Loucy (cell line): ENCODE measurements around the gene NUTF2.

Experiments used
- H2AFZ ChIP-seq: fragments of 200-600 bp; sonication (generic); 2 replicates; pipeline ENCODE4 v1.6.0; 2016; ENCODE audit warnings: antibody characterized with exemption, mild to moderate bottlenecking, low read length, moderate library complexity
- H3F3A ChIP-seq: fragments of 200-600 bp; 2 replicates; pipeline ENCODE4 v1.6.0; 2016; ENCODE audit warnings: antibody characterized with exemption, low read depth, mild to moderate bottlenecking
- H3K27me3 ChIP-seq: fragments of 200-600 bp; sonication (generic); 2 replicates; pipeline ENCODE4 v1.6.1; 2014; ENCODE audit warnings: low read length, mild to moderate bottlenecking; ENCODE audit not compliant: insufficient read depth, poor library complexity, severe bottlenecking
- H3K36me3 ChIP-seq: fragments of 200-600 bp; sonication (generic); 2 replicates; pipeline ENCODE4 v1.6.1; 2016; ENCODE audit warnings: low read length; ENCODE audit not compliant: insufficient read depth
- H3K4me1 ChIP-seq: fragments of 200-600 bp; sonication (generic); 2 replicates; pipeline ENCODE4 v1.5.1; 2014; ENCODE audit warnings: low read length, mild to moderate bottlenecking; ENCODE audit not compliant: insufficient read depth, poor library complexity, severe bottlenecking
- H3K4me2 ChIP-seq: fragments of 200-600 bp; sonication (generic); 2 replicates; pipeline ENCODE4 v1.6.0; 2014; ENCODE audit warnings: antibody characterized with exemption, low read length, low read depth, mild to moderate bottlenecking; ENCODE audit not compliant: poor library complexity, severe bottlenecking
- H3K4me3 ChIP-seq: fragments of 200-600 bp; sonication (generic); 2 replicates; pipeline ENCODE4 v1.5.1; 2014; ENCODE audit warnings: low read length, mild to moderate bottlenecking, mixed read lengths; ENCODE audit not compliant: poor library complexity, severe bottlenecking
- H3K79me2 ChIP-seq: fragments of 200-600 bp; sonication (generic); 2 replicates; pipeline ENCODE4 v1.6.1; 2014; ENCODE audit warnings: low read length; ENCODE audit not compliant: insufficient read depth
- H3K9ac ChIP-seq: fragments of 200-600 bp; sonication (generic); 2 replicates; pipeline ENCODE4 v1.6.0; 2014; ENCODE audit warnings: mild to moderate bottlenecking, low read depth, low read length, moderate library complexity; ENCODE audit not compliant: poor library complexity, severe bottlenecking
- H3K9me2 ChIP-seq: fragments of 200-600 bp; sonication (generic); replicated peaks from 2 replicates; pipeline ENCODE4 v1.6.1; 2016; ENCODE audit warnings: low read depth, low read length, mixed read lengths
- H3K9me3 ChIP-seq: fragments of 200-600 bp; sonication (generic); 2 replicates; pipeline ENCODE4 v1.6.1; 2014; ENCODE audit warnings: mild to moderate bottlenecking, antibody characterized with exemption, low read length, low read depth; ENCODE audit not compliant: insufficient read depth
- H4K20me1 ChIP-seq: fragments of 200-600 bp; sonication (generic); 2 replicates; pipeline ENCODE4 v1.6.0; 2014; ENCODE audit warnings: antibody characterized with exemption, low read length, mild to moderate bottlenecking; ENCODE audit not compliant: insufficient read depth, poor library complexity, severe bottlenecking
- EZH2phosphoT487 ChIP-seq: fragments of 200-600 bp; IDR thresholded peaks from 2 replicates; pipeline ENCODE4 v1.6.1; 2018; ENCODE audit warnings: antibody characterized with exemption, mild to moderate bottlenecking, moderate library complexity, borderline replicate concordance
- TF ChIP-seq, protein P1 (sequence below): fragments of 200-600 bp; sonication (generic); conservative IDR thresholded peaks from 2 replicates; pipeline ENCODE4 v1.5.1; 2014; ENCODE audit warnings: mild to moderate bottlenecking, antibody characterized with exemption, low read length

The NUTF2 gene

DNA sequence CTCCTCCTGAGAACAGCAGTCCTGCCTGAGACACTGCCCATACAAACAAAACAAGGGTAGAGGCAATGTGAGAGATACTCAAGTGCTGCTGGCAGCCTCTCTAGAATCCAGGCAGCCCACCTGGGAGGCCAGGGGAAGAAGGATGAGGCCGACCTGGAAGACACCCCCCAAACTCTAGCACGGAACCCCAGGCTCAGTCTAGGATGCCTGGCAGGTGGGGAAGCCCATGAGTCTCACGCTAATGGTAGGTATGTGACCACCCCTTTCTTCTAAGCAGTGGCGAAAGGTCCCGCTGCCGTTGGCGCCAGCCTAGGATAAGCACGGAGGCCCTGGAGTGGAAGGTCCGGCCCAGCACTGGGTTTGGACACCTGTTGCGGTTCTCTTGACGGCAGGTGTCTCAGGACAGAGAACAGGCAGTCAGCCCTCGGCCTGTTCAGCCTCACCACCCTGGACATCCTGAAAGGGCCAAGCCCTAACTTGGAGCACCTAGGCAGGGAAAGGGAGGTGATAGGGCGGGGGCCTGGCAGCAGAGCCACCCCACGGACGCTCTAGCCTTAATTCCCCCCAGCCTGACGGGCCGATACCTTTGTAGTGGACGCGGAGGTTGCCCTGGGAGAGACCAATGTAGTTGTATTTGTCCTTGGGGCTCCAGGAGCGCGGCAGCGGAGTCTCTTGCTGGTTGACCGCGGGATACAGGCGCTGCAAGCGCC is 40.9 kb upstream of the NUTF2 start:
- Histone ChIP-seq H3K4me1 (peaks cover 48% of the 10 kb centered on the region), H3K79me2 (peaks cover 54% of the 10 kb centered on the region), H3F3A (no peaks in the 10 kb centered on the region), H3K36me3 (no peaks in the 10 kb centered on the region), H3K9me2 (no peaks in the 10 kb centered on the region), H2AFZ (peak overlapping the region; percentile 45; the same call in 1 of the 2 replicates), H3K9ac (peak overlapping the region; percentile 85), H3K9me3 (no peaks in the 10 kb centered on the region), H4K20me1 (peaks cover 38% of the 10 kb centered on the region), H3K4me2 (peak overlapping the region; percentile 98), H3K27me3 (no peaks in the 10 kb centered on the region), H3K4me3 (peak overlapping the region; percentile 93)
- TF ChIP-seq EZH2phosphoT487, result no peak
- TF ChIP-seq, protein P1, sequence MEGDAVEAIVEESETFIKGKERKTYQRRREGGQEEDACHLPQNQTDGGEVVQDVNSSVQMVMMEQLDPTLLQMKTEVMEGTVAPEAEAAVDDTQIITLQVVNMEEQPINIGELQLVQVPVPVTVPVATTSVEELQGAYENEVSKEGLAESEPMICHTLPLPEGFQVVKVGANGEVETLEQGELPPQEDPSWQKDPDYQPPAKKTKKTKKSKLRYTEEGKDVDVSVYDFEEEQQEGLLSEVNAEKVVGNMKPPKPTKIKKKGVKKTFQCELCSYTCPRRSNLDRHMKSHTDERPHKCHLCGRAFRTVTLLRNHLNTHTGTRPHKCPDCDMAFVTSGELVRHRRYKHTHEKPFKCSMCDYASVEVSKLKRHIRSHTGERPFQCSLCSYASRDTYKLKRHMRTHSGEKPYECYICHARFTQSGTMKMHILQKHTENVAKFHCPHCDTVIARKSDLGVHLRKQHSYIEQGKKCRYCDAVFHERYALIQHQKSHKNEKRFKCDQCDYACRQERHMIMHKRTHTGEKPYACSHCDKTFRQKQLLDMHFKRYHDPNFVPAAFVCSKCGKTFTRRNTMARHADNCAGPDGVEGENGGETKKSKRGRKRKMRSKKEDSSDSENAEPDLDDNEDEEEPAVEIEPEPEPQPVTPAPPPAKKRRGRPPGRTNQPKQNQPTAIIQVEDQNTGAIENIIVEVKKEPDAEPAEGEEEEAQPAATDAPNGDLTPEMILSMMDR, result no peak

DNA sequence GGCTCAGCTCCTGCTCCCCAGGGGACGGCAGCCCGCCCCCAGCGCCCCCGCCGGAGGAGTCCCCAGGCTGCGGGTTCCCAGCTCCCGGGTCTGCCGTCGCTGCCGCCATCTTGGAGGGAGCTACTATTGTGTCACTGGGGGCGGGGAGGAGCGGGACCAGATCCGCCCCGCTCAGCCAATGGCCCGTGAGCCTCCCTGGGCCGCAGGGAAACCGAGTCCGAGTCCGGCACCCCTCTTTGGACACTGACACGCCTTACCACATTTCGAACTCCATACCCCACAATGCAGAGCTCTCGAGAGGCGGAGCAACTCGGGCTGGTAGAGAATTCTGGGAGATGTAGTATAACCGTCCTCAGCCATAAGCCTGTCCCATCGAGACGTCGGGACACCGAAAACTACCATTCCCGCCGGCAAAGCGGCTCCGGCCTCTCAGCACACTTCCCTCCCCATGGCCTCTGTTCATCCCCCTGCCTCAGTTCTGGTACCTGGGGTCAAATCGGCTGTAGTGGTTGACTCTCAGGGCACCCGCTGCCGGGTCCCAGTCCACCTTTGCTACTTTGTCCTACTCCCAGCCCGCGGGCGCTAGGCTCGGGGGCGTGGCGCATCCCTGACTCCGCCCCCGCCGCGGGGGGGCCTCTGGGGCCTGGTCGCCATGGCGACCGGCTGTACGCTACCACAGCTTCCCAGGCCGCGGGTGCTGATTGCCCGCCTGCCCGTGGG is 40.1 kb upstream of the NUTF2 start, which contains the start of the genes RANBP10 and TSNAXIP1:
Gene RANBP10 (minus strand): TSS at position 133 of the 720 bp plus-strand sequence. CDS start 24 bp downstream, at position 109.
Gene TSNAXIP1 (plus strand): TSS at position 462 of the 720 bp plus-strand sequence. CDS start 261 bp downstream, outside the sequence.
- Histone ChIP-seq H3K9me2 (no peaks in the 10 kb centered on the region), H3K9ac (peak within 1 kb of the TSS; percentile 85), H3K4me1 (peaks cover 41% of the 10 kb centered on the region), H3K9me3 (no peaks in the 10 kb centered on the region), H4K20me1 (peaks cover 32% of the 10 kb centered on the region), H3K79me2 (peaks cover 46% of the 10 kb centered on the region), H3K4me2 (peak within 1 kb of the TSS; percentile 98), H2AFZ (peak within 1 kb of the TSS; percentile 86), H3K27me3 (no peaks in the 10 kb centered on the region), H3K36me3 (no peaks in the 10 kb centered on the region), H3F3A (no peaks in the 10 kb centered on the region), H3K4me3 (peak within 1 kb of the TSS; percentile 93)
- TF ChIP-seq EZH2phosphoT487, result no peak
- TF ChIP-seq, protein P1, result no peak

DNA sequence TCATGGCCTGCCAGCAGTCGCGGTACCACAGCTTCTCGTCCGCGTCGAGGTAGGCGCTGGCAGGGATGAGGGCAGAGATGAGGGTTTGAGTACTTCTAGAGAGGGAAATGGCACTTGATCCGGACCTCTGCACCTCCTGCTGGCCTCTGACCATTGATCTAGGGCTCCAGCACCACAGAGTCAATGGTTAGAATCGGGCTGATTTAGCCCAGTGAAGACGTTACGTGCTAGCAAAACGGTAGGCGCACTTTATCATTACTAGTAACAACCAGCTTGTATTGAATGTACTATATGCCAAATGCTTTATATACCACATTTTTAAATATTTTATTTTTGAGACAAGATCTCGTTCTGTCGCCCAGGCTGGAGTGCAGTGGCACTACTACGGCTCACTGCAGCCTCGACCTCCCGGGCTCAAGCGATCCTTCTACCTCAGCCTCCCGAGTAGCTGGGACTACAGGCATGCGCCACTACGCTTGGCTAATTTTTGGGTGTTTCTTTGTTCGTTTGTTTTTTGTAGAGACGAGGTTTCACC is 39.5 kb upstream of the NUTF2 start:
- H3K9me3 ChIP-seq, result no peaks in the 10 kb centered on the region
- no peaks in the 10 kb centered on the region for H3F3A ChIP-seq
- H3K9ac ChIP-seq, result no peak overlapping the region
- TF ChIP-seq EZH2phosphoT487, result no peak
- TF ChIP-seq, protein P1, result no peak
- no peaks in the 10 kb centered on the region for H3K9me2 ChIP-seq
- H4K20me1 ChIP-seq, result peaks cover 28% of the 10 kb centered on the region
- peaks cover 34% of the 10 kb centered on the region for H3K4me1 ChIP-seq
- H3K27me3 ChIP-seq, result no peaks in the 10 kb centered on the region
- H3K79me2 ChIP-seq, result peaks cover 40% of the 10 kb centered on the region
- H3K36me3 ChIP-seq, result no peaks in the 10 kb centered on the region
- peak overlapping the region; percentile 93 for H3K4me3 ChIP-seq
- peak overlapping the region; percentile 86 for H3K4me2 ChIP-seq
- H2AFZ ChIP-seq, result peak overlapping the region; percentile 86
